ENCODE measurements around the gene EXOC4.

GRCh38 chr7:134073276-134073675 is 820.4 kb downstream of the EXOC4 start:
- TF ChIP-seq, protein P1, sequence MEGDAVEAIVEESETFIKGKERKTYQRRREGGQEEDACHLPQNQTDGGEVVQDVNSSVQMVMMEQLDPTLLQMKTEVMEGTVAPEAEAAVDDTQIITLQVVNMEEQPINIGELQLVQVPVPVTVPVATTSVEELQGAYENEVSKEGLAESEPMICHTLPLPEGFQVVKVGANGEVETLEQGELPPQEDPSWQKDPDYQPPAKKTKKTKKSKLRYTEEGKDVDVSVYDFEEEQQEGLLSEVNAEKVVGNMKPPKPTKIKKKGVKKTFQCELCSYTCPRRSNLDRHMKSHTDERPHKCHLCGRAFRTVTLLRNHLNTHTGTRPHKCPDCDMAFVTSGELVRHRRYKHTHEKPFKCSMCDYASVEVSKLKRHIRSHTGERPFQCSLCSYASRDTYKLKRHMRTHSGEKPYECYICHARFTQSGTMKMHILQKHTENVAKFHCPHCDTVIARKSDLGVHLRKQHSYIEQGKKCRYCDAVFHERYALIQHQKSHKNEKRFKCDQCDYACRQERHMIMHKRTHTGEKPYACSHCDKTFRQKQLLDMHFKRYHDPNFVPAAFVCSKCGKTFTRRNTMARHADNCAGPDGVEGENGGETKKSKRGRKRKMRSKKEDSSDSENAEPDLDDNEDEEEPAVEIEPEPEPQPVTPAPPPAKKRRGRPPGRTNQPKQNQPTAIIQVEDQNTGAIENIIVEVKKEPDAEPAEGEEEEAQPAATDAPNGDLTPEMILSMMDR (IDR thresholded peaks at IDR 0.05) = no peak
- TF ChIP-seq POLR2AphosphoS5 (IDR thresholded peaks at IDR 0.05) = no peak

Data from sigmoid colon (tissue), 4 donors.